ENCODE measurements around the gene SDHB.

The SDHB gene

GRCh38 chr1:17043676-17044075 lies 10.2 kb downstream of the SDHB start:
- FAIRE-seq: no peak

GRCh38 chr1:17040135-17040534 lies 13.7 kb downstream of the SDHB start:
- FAIRE-seq: no peak

GRCh38 chr1:17039522-17039921 lies 14.3 kb downstream of the SDHB start:
- no peak for FAIRE-seq

- FAIRE-seq: no peak
These were observed 20.4 kb downstream of the SDHB start for GRCh38 chr1:17033481-17033880.

- no peak for FAIRE-seq
These were observed 21.1 kb downstream of the SDHB start for GRCh38 chr1:17032741-17033140.

GRCh38 chr1:17031436-17031835 lies 22.4 kb downstream of the SDHB start:
- no peak for FAIRE-seq

- no peak for FAIRE-seq
These were observed 23.6 kb downstream of the SDHB start for GRCh38 chr1:17030206-17030605.

- no peak for FAIRE-seq
These were observed 25.1 kb downstream of the SDHB start for GRCh38 chr1:17028662-17029188.

GRCh38 chr1:17027900-17028299 lies 25.9 kb downstream of the SDHB start:
- no peak for FAIRE-seq

- no peak for FAIRE-seq
These were observed 26.4 kb downstream of the SDHB start for GRCh38 chr1:17027403-17027802.

GRCh38 chr1:17024721-17025120 lies 29.1 kb downstream of the SDHB start:
- FAIRE-seq: no peak

GRCh38 chr1:17023573-17023972 lies 30.3 kb downstream of the SDHB start:
- FAIRE-seq: no peak

GRCh38 chr1:17023102-17023501 lies 30.7 kb downstream of the SDHB start:
- no peak for FAIRE-seq

GRCh38 chr1:17021896-17022295 lies 31.9 kb downstream of the SDHB start:
- FAIRE-seq: no peak

- FAIRE-seq: no peak
These were observed 33.3 kb downstream of the SDHB start for GRCh38 chr1:17020502-17020901.

- no peak for FAIRE-seq
These were observed 35.0 kb downstream of the SDHB start for GRCh38 chr1:17018849-17019248.

GRCh38 chr1:17017435-17017834 lies 36.4 kb downstream of the SDHB start:
- FAIRE-seq: no peak

GRCh38 chr1:17016317-17016661 lies 37.5 kb downstream of the SDHB start:
- no peak for FAIRE-seq

GRCh38 chr1:17014671-17015567 lies 38.9 kb downstream of the SDHB start:
- no peak for FAIRE-seq

GRCh38 chr1:17013491-17014320 lies 40.1 kb downstream of the SDHB start:
- FAIRE-seq: no peak

- FAIRE-seq: no peak
These were observed 40.9 kb downstream of the SDHB start for GRCh38 chr1:17012775-17013490.

- FAIRE-seq: no peak
These were observed 42.2 kb downstream of the SDHB start, which contains the start of gene ATP13A2 for GRCh38 chr1:17011439-17012307. ATP13A2 (minus strand) TSS chr1:17011928; CDS start chr1:17011738, 190 bp downstream.
